Measurements from ENCODE around the gene DSCAM.
A peak's percentile ranks its signal among the peaks of the same experiment; 100 is the strongest.

The DSCAM gene

GRCh38 chr21:40696246-40696645 lies 150.7 kb downstream of the DSCAM start:
- DNase-seq, result peak; percentile 7

- DNase-seq, result no peak
These were observed 157.1 kb downstream of the DSCAM start for GRCh38 chr21:40689840-40690360.

GRCh38 chr21:40689217-40689616 lies 157.7 kb downstream of the DSCAM start:
- no peak for DNase-seq

- no peak for DNase-seq
These were observed 158.7 kb downstream of the DSCAM start for GRCh38 chr21:40688106-40688864.

- no peak for DNase-seq
These were observed 159.3 kb downstream of the DSCAM start for GRCh38 chr21:40687625-40688024.

GRCh38 chr21:40686526-40686925 lies 160.4 kb downstream of the DSCAM start:
- no peak for DNase-seq

- no peak for DNase-seq
These were observed 161.8 kb downstream of the DSCAM start for GRCh38 chr21:40685141-40685540.

GRCh38 chr21:40684726-40685125 lies 162.2 kb downstream of the DSCAM start:
- no peak for DNase-seq

- no peak for DNase-seq
These were observed 163.6 kb downstream of the DSCAM start for GRCh38 chr21:40683349-40683748.

- no peak for DNase-seq
These were observed 165.6 kb downstream of the DSCAM start for GRCh38 chr21:40681164-40681859.

- DNase-seq, result peak; percentile 8
These were observed 166.6 kb downstream of the DSCAM start for GRCh38 chr21:40680311-40680710.

- no peak for DNase-seq
These were observed 168.2 kb downstream of the DSCAM start for GRCh38 chr21:40678681-40679284.

- DNase-seq, result no peak
These were observed 171.9 kb downstream of the DSCAM start for GRCh38 chr21:40675017-40675416.

- DNase-seq, result no peak
These were observed 174.4 kb downstream of the DSCAM start for GRCh38 chr21:40672602-40673001.

- no peak for DNase-seq
These were observed 175.2 kb downstream of the DSCAM start for GRCh38 chr21:40671716-40672115.

GRCh38 chr21:40668555-40669275 lies 178.2 kb downstream of the DSCAM start:
- DNase-seq, result no peak

- no peak for DNase-seq
These were observed 179.0 kb downstream of the DSCAM start for GRCh38 chr21:40667967-40668366.

GRCh38 chr21:40662889-40663288 lies 184.1 kb downstream of the DSCAM start:
- no peak for DNase-seq

GRCh38 chr21:40660461-40660860 lies 186.5 kb downstream of the DSCAM start:
- DNase-seq, result no peak

GRCh38 chr21:40658311-40658710 lies 188.6 kb downstream of the DSCAM start:
- DNase-seq, result no peak

GRCh38 chr21:40652436-40652835 lies 194.5 kb downstream of the DSCAM start:
- no peak for DNase-seq

- DNase-seq, result no peak
These were observed 199.3 kb downstream of the DSCAM start for GRCh38 chr21:40647706-40648105.

GRCh38 chr21:40646651-40647050 lies 200.3 kb downstream of the DSCAM start:
- DNase-seq, result no peak
